GM21737 (cell line): ENCODE data around the gene STARD5.

ENCODE experiments used
- ATAC-seq: cut with Tn5 transposase; IDR thresholded peaks from one replicate; pipeline ENCODE4 v1.9.1; 2021; ENCODE audit warnings: mild to moderate bottlenecking, moderate library complexity; ENCODE audit not compliant: unreplicated experiment

STARD5 gene

GRCh38 chr15:81312790-81313543 is 11.0 kb downstream of the STARD5 start:
- ATAC-seq = no peak

GRCh38 chr15:81311752-81312464 is 12.0 kb downstream of the STARD5 start:
- peak; percentile 47 for ATAC-seq

- no peak for ATAC-seq
Observed at GRCh38 chr15:81310480-81310879, 13.5 kb downstream of the STARD5 start.

- no peak for ATAC-seq
Observed at GRCh38 chr15:81309647-81310450, 14.1 kb downstream of the STARD5 start.

GRCh38 chr15:81308260-81308659 is 15.7 kb downstream of the STARD5 start:
- no peak for ATAC-seq

GRCh38 chr15:81304226-81304625 is 19.7 kb downstream of the STARD5 start:
- ATAC-seq = no peak

GRCh38 chr15:81303244-81304225 is 20.4 kb downstream of the STARD5 start:
- no peak for ATAC-seq

GRCh38 chr15:81302701-81303109 is 21.2 kb downstream of the STARD5 start:
- ATAC-seq = no peak

- peak; percentile 79 for ATAC-seq
Observed at GRCh38 chr15:81301815-81302399, 22.0 kb downstream of the STARD5 start.

- no peak for ATAC-seq
Observed at GRCh38 chr15:81301385-81301784, 22.6 kb downstream of the STARD5 start.

GRCh38 chr15:81299630-81300273 is 24.2 kb downstream of the STARD5 start:
- ATAC-seq = no peak

- ATAC-seq = no peak
Observed at GRCh38 chr15:81299156-81299555, 24.8 kb downstream of the STARD5 start.

- ATAC-seq = no peak
Observed at GRCh38 chr15:81298611-81299010, 25.3 kb downstream of the STARD5 start.

- no peak for ATAC-seq
Observed at GRCh38 chr15:81297603-81298575, 26.1 kb downstream of the STARD5 start.

GRCh38 chr15:81297147-81297572 is 26.8 kb downstream of the STARD5 start:
- no peak for ATAC-seq

- peak; percentile 44 for ATAC-seq
Observed at GRCh38 chr15:81296673-81297072, 27.3 kb downstream of the STARD5 start.

- ATAC-seq = no peak
Observed at GRCh38 chr15:81296186-81296585, 27.8 kb downstream of the STARD5 start.

GRCh38 chr15:81295486-81296121 is 28.3 kb downstream of the STARD5 start:
- no peak for ATAC-seq
